ENCODE results near the gene SLC38A10.

The SLC38A10 gene

GRCh38 chr17:81198826-81199481 lies 96.2 kb downstream of the SLC38A10 start:
- no peak for DNase-seq (ENCODE audit: low read depth)
- H3K4me3 ChIP-seq (ENCODE audit: control insufficient read depth, low read depth, low read length) = no peak overlapping the region
- no peak for TF ChIP-seq CTCF (conservative IDR thresholded peaks at IDR 0.05; ENCODE audit: control insufficient read depth, insufficient read depth, low read depth, low read length)

- no peak for DNase-seq (ENCODE audit: low read depth)
- no peak overlapping the region for H3K4me3 ChIP-seq (ENCODE audit: control insufficient read depth, low read depth, low read length)
- no peak for TF ChIP-seq CTCF (conservative IDR thresholded peaks at IDR 0.05; ENCODE audit: control insufficient read depth, insufficient read depth, low read depth, low read length)
Observed at GRCh38 chr17:81197831-81198490, 97.1 kb downstream of the SLC38A10 start.

GRCh38 chr17:81197409-81197795 lies 97.7 kb downstream of the SLC38A10 start:
- no peak overlapping the region for H3K4me3 ChIP-seq (ENCODE audit: control insufficient read depth, low read depth, low read length)

GRCh38 chr17:81196505-81197408 lies 98.3 kb downstream of the SLC38A10 start:
- TF ChIP-seq CTCF (conservative IDR thresholded peaks at IDR 0.05; ENCODE audit: control insufficient read depth, insufficient read depth, low read depth, low read length) = no peak
- DNase-seq (ENCODE audit: low read depth) = no peak
- no peak overlapping the region for H3K4me3 ChIP-seq (ENCODE audit: control insufficient read depth, low read depth, low read length)

More at GRCh38 chr17:81197409-81197795, 97.7 kb downstream of the SLC38A10 start:
- no peak for DNase-seq (ENCODE audit: low read depth)
- no peak for TF ChIP-seq CTCF (conservative IDR thresholded peaks at IDR 0.05; ENCODE audit: control insufficient read depth, insufficient read depth, low read depth, low read length)

GRCh38 chr17:81195941-81196495 lies 99.1 kb downstream of the SLC38A10 start:
- no peak overlapping the region for H3K4me3 ChIP-seq (ENCODE audit: control insufficient read depth, low read depth, low read length)
- no peak for TF ChIP-seq CTCF (conservative IDR thresholded peaks at IDR 0.05; ENCODE audit: control insufficient read depth, insufficient read depth, low read depth, low read length)
- DNase-seq (ENCODE audit: low read depth) = no peak

Data from fibroblast of mammary gland (primary cell).